ENCODE data around the gene DACH1. TPM values are rescaled to one million over a fixed set of nuclear protein-coding genes. Genes with fewer than 3 reads are reported as not detected.

DACH1 gene
- polyA plus RNA-seq, 3 donors: 0.03 to 0.69 (median 0.26) TPM

- Mint-ChIP-seq H3K27me3 (ENCODE audit: low read depth in 3 of 3) (no peaks in the 10 kb centered on the region), H3K9me3 (peaks cover 0 to 5% (median 0%) of the 10 kb centered on the region in 7 donors), H3K27ac (no peak overlapping the region), H3K36me3 (peaks cover 13 to 22% of the 10 kb centered on the region in 2 donors), H3K4me1 (no peaks in the 10 kb centered on the region), H3K4me3 (no peak overlapping the region)
- no peaks in the 10 kb centered on the region for H3K27me3 ChIP-seq (ENCODE audit: control insufficient read depth in 2 of 2, insufficient read depth in 2 of 2, low read length in 2 of 2)
- no peak overlapping the region for H3K27ac ChIP-seq (ENCODE audit: low read depth in 1 of 2, low read length in 2 of 2)
- H3K4me1 ChIP-seq (ENCODE audit: control insufficient read depth in 1 of 2, insufficient read depth in 2 of 2, low read length in 2 of 2): no peaks in the 10 kb centered on the region
- H3K9me3 ChIP-seq (replicated peaks in 1 of 2; ENCODE audit: control insufficient read depth in 1 of 2, insufficient read depth in 1 of 2, low read length in 2 of 2): no peaks in the 10 kb centered on the region
- no peak overlapping the region for H3K4me3 ChIP-seq (replicated peaks in 1 of 3; ENCODE audit: low read depth in 2 of 3, low read length in 3 of 3)
- no CpG with 5 or more reads among the region's 3 CpGs for WGBS (ENCODE audit: insufficient coverage)
- no peak overlapping the region for H2AFZ ChIP-seq (ENCODE audit: insufficient read depth, low read depth, low read length, poor library complexity, severe bottlenecking)
- no peak overlapping the region for H3K4me2 ChIP-seq (replicated peaks; ENCODE audit: extremely low read depth, low read length, poor library complexity, severe bottlenecking)
- no peaks in the 10 kb centered on the region for H4K20me1 ChIP-seq (ENCODE audit: insufficient read depth, low read length)
- H3K36me3 ChIP-seq (replicated peaks in 1 of 2; ENCODE audit: control insufficient read depth in 1 of 2, insufficient read depth in 2 of 2, low read length in 2 of 2): peaks cover 0 to 21% of the 10 kb centered on the region in 2 donors
- intact Hi-C loops (cut with micrococcal nuclease): no loop called here
- no peak for DNase-seq
- no peak overlapping the region for H3K9ac ChIP-seq (ENCODE audit: insufficient read depth, low read length, poor library complexity, severe bottlenecking)
- H3K79me2 ChIP-seq (ENCODE audit: insufficient read depth, low read length): no peaks in the 10 kb centered on the region
- no peak for TF ChIP-seq CTCF (IDR thresholded peaks at IDR 0.05)
Observed at GRCh38 chr13:71474936-71475335, 392.1 kb downstream of the DACH1 start.

- Histone ChIP-seq H3K4me3 (replicated peaks in 1 of 3; ENCODE audit: low read depth in 2 of 3, low read length in 3 of 3) (no peak overlapping the region), H3K27me3 (ENCODE audit: control insufficient read depth in 2 of 2, insufficient read depth in 2 of 2, low read length in 2 of 2) (no peaks in the 10 kb centered on the region), H3K4me1 (ENCODE audit: control insufficient read depth in 1 of 2, insufficient read depth in 2 of 2, low read length in 2 of 2) (no peaks in the 10 kb centered on the region), H2AFZ (ENCODE audit: insufficient read depth, low read depth, low read length, poor library complexity, severe bottlenecking) (no peak overlapping the region), H3K4me2 (replicated peaks; ENCODE audit: extremely low read depth, low read length, poor library complexity, severe bottlenecking) (no peak overlapping the region), H3K79me2 (ENCODE audit: insufficient read depth, low read length) (no peaks in the 10 kb centered on the region), H3K9ac (ENCODE audit: insufficient read depth, low read length, poor library complexity, severe bottlenecking) (no peak overlapping the region), H3K36me3 (replicated peaks in 1 of 2; ENCODE audit: control insufficient read depth in 1 of 2, insufficient read depth in 2 of 2, low read length in 2 of 2) (peaks cover 0 to 6% of the 10 kb centered on the region in 2 donors), H3K27ac (ENCODE audit: low read depth in 1 of 2, low read length in 2 of 2) (no peak overlapping the region), H3K9me3 (replicated peaks in 1 of 2; ENCODE audit: control insufficient read depth in 1 of 2, insufficient read depth in 1 of 2, low read length in 2 of 2) (no peaks in the 10 kb centered on the region), H4K20me1 (ENCODE audit: insufficient read depth, low read length) (no peaks in the 10 kb centered on the region)
- H3K4me3 Mint-ChIP-seq: no peak overlapping the region
- H3K9me3 Mint-ChIP-seq: peaks cover 0 to 5% (median 1%) of the 10 kb centered on the region in 7 donors
- TF ChIP-seq CTCF (IDR thresholded peaks at IDR 0.05): no peak
- H3K27me3 Mint-ChIP-seq (ENCODE audit: low read depth in 3 of 3): no peaks in the 10 kb centered on the region
- no peak overlapping the region for H3K27ac Mint-ChIP-seq
- no peaks in the 10 kb centered on the region for H3K4me1 Mint-ChIP-seq
- H3K36me3 Mint-ChIP-seq: peaks cover 6 to 11% of the 10 kb centered on the region in 2 donors
- intact Hi-C loops (cut with micrococcal nuclease): no loop called here
- WGBS (ENCODE audit: insufficient coverage): no CpG with 5 or more reads among the region's 1 CpG
- DNase-seq: no peak
Observed at GRCh38 chr13:71469626-71470025, 397.4 kb downstream of the DACH1 start.

All from CD14-positive monocyte (primary cell).